Measurements from ENCODE around the gene PI4KB. TPM values are rescaled to one million over a fixed set of nuclear protein-coding genes. Genes with fewer than 3 reads are reported as not detected.
"Not testable (repeated sequence)": the region's sequence is repeated elsewhere in the genome, so short reads cannot be mapped to it uniquely, and the experiment has no call there.

The PI4KB gene
- polyA plus RNA-seq, 1 donor (not counting 4 experiments of a cell fraction or from before 2014, with no cell fraction given) = 40.9 TPM

GRCh38 chr1:151277249-151277648 is 50.0 kb downstream of the PI4KB start:
- H3K27me3 ChIP-seq (ENCODE audit: control insufficient read depth, extremely low read depth, insufficient read depth, low read length) = no peaks in the 10 kb centered on the region
- no peaks in the 10 kb centered on the region for H4K20me1 ChIP-seq (ENCODE audit: control insufficient read depth, extremely low read depth, insufficient read depth, low read length)
- FAIRE-seq (no peak), DNase-seq (ENCODE audit: low read depth, low spot score) (no peak)
- TF ChIP-seq EZH2 (IDR thresholded peaks at IDR 0.05; ENCODE audit: low read length) (no peak), CTCF (optimal IDR thresholded peaks at IDR 0.05 in 1 of 3, IDR thresholded peaks at IDR 0.05 in 1 of 3, conservative IDR thresholded peaks at IDR 0.05 in 1 of 3; ENCODE audit: extremely low read depth in 1 of 3, insufficient read depth in 2 of 3, low read length in 3 of 3) (no peak)
- no peaks in the 10 kb centered on the region for H3K4me1 ChIP-seq (ENCODE audit: control insufficient read depth, extremely low read depth, insufficient read depth, low read length)
- no peak overlapping the region for H3K4me3 ChIP-seq (ENCODE audit: control insufficient read depth in 2 of 3, extremely low read depth in 1 of 3, insufficient read depth in 2 of 3, low read depth in 1 of 3, low read length in 3 of 3)
- no peaks in the 10 kb centered on the region for H3K9me1 ChIP-seq (ENCODE audit: control insufficient read depth, extremely low read depth, insufficient read depth, low read length)
- no peak overlapping the region for H3K4me2 ChIP-seq (ENCODE audit: control insufficient read depth, extremely low read depth, insufficient read depth, low read depth, low read length)
- dilution Hi-C loops (cut with MboI; ENCODE audit: extremely low pct_ligation_motif_present, low sequenced_read_pairs) = no loop called here
- no peak overlapping the region for H2AFZ ChIP-seq (ENCODE audit: control insufficient read depth, low read length)
- H3K9me3 ChIP-seq (ENCODE audit: control insufficient read depth, low read depth, low read length) = no peaks in the 10 kb centered on the region
- H3K36me3 ChIP-seq (ENCODE audit: control insufficient read depth in 2 of 2, extremely low read depth in 1 of 2, insufficient read depth in 2 of 2, low read length in 2 of 2) = no peaks in the 10 kb centered on the region
- H3K79me2 ChIP-seq (ENCODE audit: control insufficient read depth, insufficient read depth, low read length) = no peaks in the 10 kb centered on the region
- no peak overlapping the region for H3K27ac ChIP-seq (ENCODE audit: control insufficient read depth, insufficient read depth, low read length)
- H3K9ac ChIP-seq (ENCODE audit: control insufficient read depth, extremely low read depth, insufficient read depth, low read length) = no peak overlapping the region

- H3K27ac ChIP-seq (ENCODE audit: control insufficient read depth, insufficient read depth, low read length); H2AFZ ChIP-seq (ENCODE audit: control insufficient read depth, low read length); H3K4me2 ChIP-seq (ENCODE audit: control insufficient read depth, extremely low read depth, insufficient read depth, low read depth, low read length); dilution Hi-C loops (cut with MboI; ENCODE audit: extremely low pct_ligation_motif_present, low sequenced_read_pairs); DNase-seq (ENCODE audit: low read depth, low spot score); FAIRE-seq; H3K36me3 ChIP-seq (ENCODE audit: control insufficient read depth in 2 of 2, extremely low read depth in 1 of 2, insufficient read depth in 2 of 2, low read length in 2 of 2); H4K20me1 ChIP-seq (ENCODE audit: control insufficient read depth, extremely low read depth, insufficient read depth, low read length); H3K9me3 ChIP-seq (ENCODE audit: control insufficient read depth, low read depth, low read length); H3K4me1 ChIP-seq (ENCODE audit: control insufficient read depth, extremely low read depth, insufficient read depth, low read length); H3K9me1 ChIP-seq (ENCODE audit: control insufficient read depth, extremely low read depth, insufficient read depth, low read length); H3K27me3 ChIP-seq (ENCODE audit: control insufficient read depth, extremely low read depth, insufficient read depth, low read length); H3K4me3 ChIP-seq (ENCODE audit: control insufficient read depth in 2 of 3, extremely low read depth in 1 of 3, insufficient read depth in 2 of 3, low read depth in 1 of 3, low read length in 3 of 3); H3K9ac ChIP-seq (ENCODE audit: control insufficient read depth, extremely low read depth, insufficient read depth, low read length); H3K79me2 ChIP-seq (ENCODE audit: control insufficient read depth, insufficient read depth, low read length): not testable (repeated sequence)
Observed at GRCh38 chr1:151275341-151275740, 51.9 kb downstream of the PI4KB start.

- Histone ChIP-seq H4K20me1 (ENCODE audit: control insufficient read depth, extremely low read depth, insufficient read depth, low read length) (no peaks in the 10 kb centered on the region), H3K9me1 (ENCODE audit: control insufficient read depth, extremely low read depth, insufficient read depth, low read length) (no peaks in the 10 kb centered on the region), H3K36me3 (ENCODE audit: control insufficient read depth in 2 of 2, extremely low read depth in 1 of 2, insufficient read depth in 2 of 2, low read length in 2 of 2) (peaks cover 4 to 8% of the 10 kb centered on the region in 2 experiments), H3K9ac (ENCODE audit: control insufficient read depth, extremely low read depth, insufficient read depth, low read length) (no peak overlapping the region), H3K4me2 (ENCODE audit: control insufficient read depth, extremely low read depth, insufficient read depth, low read depth, low read length) (no peak overlapping the region), H3K4me3 (ENCODE audit: control insufficient read depth in 2 of 3, extremely low read depth in 1 of 3, insufficient read depth in 2 of 3, low read depth in 1 of 3, low read length in 3 of 3) (no peak overlapping the region), H3K27me3 (ENCODE audit: control insufficient read depth, extremely low read depth, insufficient read depth, low read length) (no peaks in the 10 kb centered on the region), H3K79me2 (ENCODE audit: control insufficient read depth, insufficient read depth, low read length) (no peaks in the 10 kb centered on the region), H3K9me3 (ENCODE audit: control insufficient read depth, low read depth, low read length) (no peaks in the 10 kb centered on the region), H3K4me1 (ENCODE audit: control insufficient read depth, extremely low read depth, insufficient read depth, low read length) (no peaks in the 10 kb centered on the region), H2AFZ (ENCODE audit: control insufficient read depth, low read length) (no peak overlapping the region), H3K27ac (ENCODE audit: control insufficient read depth, insufficient read depth, low read length) (no peak overlapping the region)
- no peak for TF ChIP-seq CTCF (optimal IDR thresholded peaks at IDR 0.05 in 1 of 3, IDR thresholded peaks at IDR 0.05 in 1 of 3, conservative IDR thresholded peaks at IDR 0.05 in 1 of 3; ENCODE audit: extremely low read depth in 1 of 3, insufficient read depth in 2 of 3, low read length in 3 of 3)
- no peak for TF ChIP-seq EZH2 (IDR thresholded peaks at IDR 0.05; ENCODE audit: low read length)
- DNase-seq (ENCODE audit: low read depth, low spot score) (no peak), FAIRE-seq (no peak)
- dilution Hi-C loops (cut with MboI; ENCODE audit: extremely low pct_ligation_motif_present, low sequenced_read_pairs) = no loop called here
Observed at GRCh38 chr1:151273924-151274466, 53.2 kb downstream of the PI4KB start.

All from keratinocyte (primary cell).